WTC11 (cell line): ENCODE results near the gene RPS6KA4. TPM values are rescaled to one million over a fixed set of nuclear protein-coding genes. Genes with fewer than 3 reads are reported as not detected.

Experiments used
- ATAC-seq: fragments of 200-7000 bp; cut with Tn5 transposase; 2 replicates; pipeline ENCODE4 v1.10.0; 2021; ENCODE audit warnings: mild to moderate bottlenecking, moderate library complexity
- CTCF ChIA-PET: fragments of 300-600 bp; sonication (Branson Sonifier 250); formaldehyde crosslinking; loops from one replicate; lab custom pipeline; 2021; ENCODE audit warnings: antibody characterized with exemption; lab: Charles Lee
- POLR2A ChIA-PET: fragments of 350-600 bp; sonication (Branson Sonifier 250); formaldehyde crosslinking; loops from one replicate; lab custom pipeline; 2021; ENCODE audit warnings: antibody characterized with exemption; lab: Charles Lee
- DNase-seq: peaks from one replicate; pipeline ENCODE4 v3.0.0; 2021; ENCODE audit warnings: low spot score
- H3K27ac Mint-ChIP-seq: 2 replicates; pipeline ENCODE4 v1.8.0; 2021; ENCODE audit warnings: mixed read lengths
- H3K27me3 Mint-ChIP-seq: 2 replicates; pipeline ENCODE4 v1.8.0; 2021; ENCODE audit warnings: low read depth, mild to moderate bottlenecking, moderate library complexity, mixed read lengths
- H3K36me3 Mint-ChIP-seq: 2 replicates; pipeline ENCODE4 v1.8.0; 2021; ENCODE audit warnings: mixed read lengths
- H3K4me1 Mint-ChIP-seq: 2 replicates; pipeline ENCODE4 v1.8.0; 2022; ENCODE audit warnings: mixed read lengths
- H3K4me3 Mint-ChIP-seq: 2 replicates; pipeline ENCODE4 v1.8.0; 2021; ENCODE audit warnings: mild to moderate bottlenecking, moderate library complexity, mixed read lengths
- H3K9me3 Mint-ChIP-seq: 2 replicates; pipeline ENCODE4 v1.8.0; 2021; ENCODE audit warnings: mixed read lengths
- ARID4B ChIP-seq: sonication (generic); formaldehyde crosslinking; IDR thresholded peaks from 2 replicates; pipeline ENCODE4 v1.8.0; 2023; ENCODE audit warnings: missing genetic modification reagents, mild to moderate bottlenecking, borderline replicate concordance
- ATF2 ChIP-seq: sonication (generic); formaldehyde crosslinking; IDR thresholded peaks from 2 replicates; pipeline ENCODE4 v1.8.1; 2022; ENCODE audit warnings: low read depth, missing genetic modification reagents, borderline replicate concordance
- ERG ChIP-seq: fragments of 250-450 bp; sonication (Bioruptor Pico); IDR thresholded peaks from 2 replicates; pipeline ENCODE4 v1.8.0; 2021; ENCODE audit warnings: mild to moderate bottlenecking
- GABPB1 ChIP-seq: sonication (generic); formaldehyde crosslinking; IDR thresholded peaks from 2 replicates; pipeline ENCODE4 v1.8.1; 2023; ENCODE audit warnings: mild to moderate bottlenecking, missing genetic modification reagents
- GRHL2 ChIP-seq: fragments of 250-450 bp; sonication (Bioruptor Pico); IDR thresholded peaks from 2 replicates; pipeline ENCODE4 v1.8.0; 2022; ENCODE audit warnings: mild to moderate bottlenecking, moderate library complexity; ENCODE audit not compliant: insufficient replicate concordance, severe bottlenecking
- GTF2I ChIP-seq: fragments of 250-450 bp; sonication (Bioruptor Pico); conservative IDR thresholded peaks from 2 replicates; pipeline ENCODE4 v1.4.0; 2021; ENCODE audit warnings: mild to moderate bottlenecking
- MLX ChIP-seq: sonication (generic); formaldehyde crosslinking; IDR thresholded peaks from 2 replicates; pipeline ENCODE4 v1.8.1; 2023; ENCODE audit warnings: mild to moderate bottlenecking, missing genetic modification reagents, moderate library complexity
- NR3C1 ChIP-seq: sonication (generic); formaldehyde crosslinking; conservative IDR thresholded peaks from 2 replicates; pipeline ENCODE4 v1.8.1; 2023; ENCODE audit warnings: low read depth, mild to moderate bottlenecking, missing genetic modification reagents
- RELA ChIP-seq: sonication (generic); formaldehyde crosslinking; IDR thresholded peaks from 2 replicates; pipeline ENCODE4 v1.8.1; 2022; ENCODE audit warnings: missing genetic modification reagents, mild to moderate bottlenecking, borderline replicate concordance
- USF1 ChIP-seq: sonication (generic); formaldehyde crosslinking; IDR thresholded peaks from 2 replicates; pipeline ENCODE4 v1.8.0; 2022; ENCODE audit warnings: mild to moderate bottlenecking, missing genetic modification reagents
- ZNF121 ChIP-seq: sonication (generic); formaldehyde crosslinking; IDR thresholded peaks from 2 replicates; pipeline ENCODE4 v1.8.0; 2023; ENCODE audit warnings: missing genetic modification reagents
- ZNF532 ChIP-seq: fragments of 250-450 bp; sonication (Bioruptor Pico); IDR thresholded peaks from 2 replicates; pipeline ENCODE4 v1.9.0; 2021; ENCODE audit warnings: mild to moderate bottlenecking, borderline replicate concordance
- total RNA-seq: library from RNA; stranded (reverse); gene quantifications from 3 replicates; pipeline ENCODE4 v1.2.3, GENCODE V29; 2021

RPS6KA4 gene
- total RNA-seq, 1 experiment from 2014 or later = 16.8 TPM

- CTCF ChIA-PET = interaction anchor here (0.6 to 13.9 kb wide), 33 partner anchors 10 to 481 kb away, joined by 3 to 437 read pairs (median 7); partner anchors contain the start of genes CATSPERZ, ESRRA, FKBP2 and PRDX5
- TF ChIP-seq GTF2I (CRISPR knock-in tag) = no peak
- no peak for TF ChIP-seq ZNF121
- Mint-ChIP-seq H3K4me1 (peaks cover 24% of the 10 kb centered on the region), H3K27me3 (peaks cover 28% of the 10 kb centered on the region), H3K4me3 (peak overlapping the region; percentile 69), H3K36me3 (no peaks in the 10 kb centered on the region), H3K9me3 (no peaks in the 10 kb centered on the region), H3K27ac (no peak overlapping the region)
- ATAC-seq (peak; percentile 5), DNase-seq (no peak)
- POLR2A ChIA-PET = interaction anchor here (1.0 to 1.5 kb wide), 4 partner anchors 12 to 39 kb away, joined by 3 to 14 read pairs (median 6); partner anchors contain the start of genes ESRRA, PRDX5 and TRMT112
These were observed 15.9 kb upstream of the RPS6KA4 start for GRCh38 chr11:64342869-64343745.

- Mint-ChIP-seq H3K27me3 (peaks cover 20% of the 10 kb centered on the region), H3K4me1 (peaks cover 26% of the 10 kb centered on the region), H3K4me3 (no peak overlapping the region), H3K36me3 (no peaks in the 10 kb centered on the region)
- TF ChIP-seq GRHL2 (CRISPR knock-in tag) = no peak
- no peak for TF ChIP-seq USF1
- no peak for TF ChIP-seq MLX
- no peak for TF ChIP-seq GABPB1 (CRISPR knock-in tag)
- no peak for TF ChIP-seq RELA (CRISPR knock-in tag)
- TF ChIP-seq, all 79 proteins: peak for 0
- peak; percentile 70 for DNase-seq
- ChIA-PET POLR2A (no interaction called here), CTCF (interaction anchor here (0.9 to 13.9 kb wide), 10 partner anchors 9 to 158 kb away, joined by 3 to 437 read pairs (median 34); partner anchors contain the start of genes CATSPERZ, PRDX5, STIP1 and TRMT112)
- ATAC-seq = no peak
- H3K27ac Mint-ChIP-seq = no peak overlapping the region
- no peaks in the 10 kb centered on the region for H3K9me3 Mint-ChIP-seq
These were observed 15.0 kb upstream of the RPS6KA4 start for GRCh38 chr11:64343767-64344559.

- Mint-ChIP-seq H3K27me3 (peaks cover 12% of the 10 kb centered on the region), H3K36me3 (no peaks in the 10 kb centered on the region), H3K9me3 (no peaks in the 10 kb centered on the region), H3K4me3 (no peak overlapping the region), H3K27ac (no peak overlapping the region), H3K4me1 (peaks cover 23% of the 10 kb centered on the region)
- ATAC-seq (no peak), DNase-seq (no peak)
- CTCF ChIA-PET = interaction anchor here (0.9 to 13.9 kb wide), 5 partner anchors 8 to 344 kb away, joined by 3 to 437 read pairs (median 3); no protein-coding TSS in a partner anchor
- POLR2A ChIA-PET = no interaction called here
- TF ChIP-seq ZNF121 (no peak), ATF2 (CRISPR knock-in tag) (no peak), NR3C1 (CRISPR knock-in tag) (no peak), ERG (CRISPR knock-in tag) (no peak), ZNF532 (CRISPR knock-in tag) (no peak), ARID4B (no peak)
These were observed 14.2 kb upstream of the RPS6KA4 start for GRCh38 chr11:64344787-64345186.
